ENCODE data around the gene ZNF330.
A peak's percentile ranks its signal among the peaks of the same experiment; 100 is the strongest.
"Not testable (repeated sequence)": the region's sequence is repeated elsewhere in the genome, so short reads cannot be mapped to it uniquely, and the experiment has no call there.

The ZNF330 gene

GRCh38 chr4:141220691-141221659 lies at the start of gene ZNF330:
Gene ZNF330 (plus strand): TSS chr4:141220895. CDS start chr4:141222372, 1,477 bp downstream.
- DNase-seq: peak; percentile 36

GRCh38 chr4:141174457-141174856 lies 46.2 kb upstream of the ZNF330 start:
- DNase-seq: no peak

GRCh38 chr4:141177171-141177570 lies 43.5 kb upstream of the ZNF330 start:
- no peak for DNase-seq

- no peak for DNase-seq
These were observed 41.0 kb upstream of the ZNF330 start for GRCh38 chr4:141179474-141180373.

- no peak for DNase-seq
These were observed 39.5 kb upstream of the ZNF330 start for GRCh38 chr4:141180991-141181761.

- not testable (repeated sequence) for DNase-seq
These were observed 37.2 kb upstream of the ZNF330 start for GRCh38 chr4:141183491-141183890.

GRCh38 chr4:141192564-141192963 lies 28.1 kb upstream of the ZNF330 start:
- DNase-seq: no peak

- no peak for DNase-seq
These were observed 27.1 kb upstream of the ZNF330 start for GRCh38 chr4:141193516-141194034.

GRCh38 chr4:141195095-141195707 lies 25.5 kb upstream of the ZNF330 start:
- no peak for DNase-seq

- no peak for DNase-seq
These were observed 24.3 kb upstream of the ZNF330 start for GRCh38 chr4:141196227-141196933.

- no peak for DNase-seq
These were observed 12.7 kb upstream of the ZNF330 start for GRCh38 chr4:141207961-141208360.

GRCh38 chr4:141210168-141210567 lies 10.5 kb upstream of the ZNF330 start:
- DNase-seq: no peak

- DNase-seq: no peak
These were observed 7.1 kb upstream of the ZNF330 start for GRCh38 chr4:141213550-141213991.

GRCh38 chr4:141215030-141215429 lies 5.7 kb upstream of the ZNF330 start:
- no peak for DNase-seq

GRCh38 chr4:141216002-141216761 lies 4.5 kb upstream of the ZNF330 start:
- no peak for DNase-seq

- no peak for DNase-seq
These were observed 424 bp upstream of the ZNF330 start for GRCh38 chr4:141220271-141220670.

GRCh38 chr4:141223418-141223817 lies 2.7 kb downstream of the ZNF330 start:
- no peak for DNase-seq

GRCh38 chr4:141227280-141227679 lies 6.6 kb downstream of the ZNF330 start:
- not testable (repeated sequence) for DNase-seq

- no peak for DNase-seq
These were observed 8.9 kb downstream of the ZNF330 start for GRCh38 chr4:141229408-141230101.

- DNase-seq: no peak
These were observed 13.0 kb downstream of the ZNF330 start for GRCh38 chr4:141233673-141234072.

Data from NCI-H774 (cell line).